Naive B cell (primary cell): ENCODE measurements around the gene C1QTNF1. TPM values are rescaled to one million over a fixed set of nuclear protein-coding genes. Genes with fewer than 3 reads are reported as not detected.
A peak's percentile ranks its signal among the peaks of the same experiment; 100 is the strongest.

Experiments used
- ATAC-seq, 2 donors: fragments of 150-1000 bp; cut with Tn5 transposase; 2 replicates each; pipeline ENCODE4 v1.10.0; 2021; ENCODE audit warnings: low read depth in 2 of 2, mild to moderate bottlenecking in 2 of 2, moderate library complexity in 2 of 2
- DNase-seq: peaks from one replicate; pipeline ENCODE4 v3.0.0; 2022
- H3K27ac Mint-ChIP-seq, 6 donors: one replicate each; pipeline ENCODE4 v1.8.0; 2020 to 2022; ENCODE audit warnings: mild to moderate bottlenecking in 6 of 6, mixed read lengths in 6 of 6, moderate library complexity in 5 of 6, inconsistent platforms in 2 of 6
- H3K27me3 Mint-ChIP-seq, 3 donors: one replicate each; pipeline ENCODE4 v1.8.0; 2021 to 2022; ENCODE audit warnings: mixed read lengths in 3 of 3, mild to moderate bottlenecking in 1 of 3
- H3K36me3 Mint-ChIP-seq, 2 donors: one replicate each; pipeline ENCODE4 v1.8.0; 2020 to 2022; ENCODE audit warnings: mixed read lengths in 2 of 2, inconsistent platforms in 1 of 2, mild to moderate bottlenecking in 1 of 2
- H3K4me1 Mint-ChIP-seq, 3 donors: one replicate each; pipeline ENCODE4 v1.8.0; 2020 to 2022; ENCODE audit warnings: mixed read lengths in 3 of 3, inconsistent platforms in 1 of 3, mild to moderate bottlenecking in 1 of 3, moderate library complexity in 1 of 3
- H3K4me3 Mint-ChIP-seq, 8 donors: one replicate each; pipeline ENCODE4 v1.8.0; 2020 to 2022; ENCODE audit warnings: mild to moderate bottlenecking in 8 of 8, mixed read lengths in 8 of 8, moderate library complexity in 8 of 8, inconsistent platforms in 2 of 8
- H3K9me3 Mint-ChIP-seq, 7 donors: one replicate each; pipeline ENCODE4 v1.8.0; 2020 to 2022; ENCODE audit warnings: mixed read lengths in 7 of 7, mild to moderate bottlenecking in 5 of 7, inconsistent platforms in 2 of 7, moderate library complexity in 1 of 7
- polyA plus RNA-seq, 6 donors: library from polyadenylated mRNA; unstranded; fragments of 300-500 nt; fragmentation: Illumina TruSeq; gene quantifications; one replicate each; pipeline ENCODE4 v1.2.3, GENCODE V29; 2021; ENCODE audit warnings: low read depth in 6 of 6

The C1QTNF1 gene
- polyA plus RNA-seq, 6 donors from 2014 or later, result not detected

DNA sequence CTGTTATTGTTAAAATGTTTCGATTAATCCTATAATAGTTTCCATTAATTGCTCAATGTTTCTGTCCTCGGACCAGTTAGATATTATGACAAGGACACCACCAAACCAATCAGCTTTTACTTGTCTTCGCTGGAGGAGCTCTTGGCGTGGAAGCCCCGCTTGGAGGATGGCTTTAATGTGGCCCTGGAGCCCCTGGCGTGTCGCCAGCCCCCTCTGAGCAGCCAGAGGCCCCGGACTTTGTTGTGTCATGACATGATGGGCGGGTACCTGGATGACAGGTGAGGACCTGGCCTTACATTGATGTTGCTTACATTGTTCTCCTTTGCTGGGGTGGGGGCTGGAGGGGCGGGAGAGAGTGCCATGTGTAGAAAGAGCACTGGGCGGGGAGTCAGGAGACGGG is 53.6 kb downstream of the C1QTNF1 start:
- peaks cover 5 to 21% of the 10 kb centered on the region in 2 donors for H3K36me3 Mint-ChIP-seq
- DNase-seq (no peak), ATAC-seq (no peak)
- H3K27me3 Mint-ChIP-seq, result no peaks in the 10 kb centered on the region
- H3K27ac Mint-ChIP-seq, result no peak overlapping the region
- peak overlapping the region in 2 of 8 donors; percentile 74 to 93 for H3K4me3 Mint-ChIP-seq
- peaks cover 14 to 28% (median 14%) of the 10 kb centered on the region in 3 donors for H3K4me1 Mint-ChIP-seq
- H3K9me3 Mint-ChIP-seq, result no peaks in the 10 kb centered on the region

- Mint-ChIP-seq H3K4me1 (peaks cover 14 to 28% (median 14%) of the 10 kb centered on the region in 3 donors), H3K27ac (peak overlapping the region in 1 of 6 donors; percentile 27), H3K27me3 (no peaks in the 10 kb centered on the region), H3K4me3 (no peak overlapping the region), H3K36me3 (peaks cover 5 to 21% of the 10 kb centered on the region in 2 donors), H3K9me3 (no peaks in the 10 kb centered on the region)
- ATAC-seq, result no peak
- no peak for DNase-seq
Observed at GRCh38 chr17:79078476-79079190, 54.7 kb downstream of the C1QTNF1 start.

DNA sequence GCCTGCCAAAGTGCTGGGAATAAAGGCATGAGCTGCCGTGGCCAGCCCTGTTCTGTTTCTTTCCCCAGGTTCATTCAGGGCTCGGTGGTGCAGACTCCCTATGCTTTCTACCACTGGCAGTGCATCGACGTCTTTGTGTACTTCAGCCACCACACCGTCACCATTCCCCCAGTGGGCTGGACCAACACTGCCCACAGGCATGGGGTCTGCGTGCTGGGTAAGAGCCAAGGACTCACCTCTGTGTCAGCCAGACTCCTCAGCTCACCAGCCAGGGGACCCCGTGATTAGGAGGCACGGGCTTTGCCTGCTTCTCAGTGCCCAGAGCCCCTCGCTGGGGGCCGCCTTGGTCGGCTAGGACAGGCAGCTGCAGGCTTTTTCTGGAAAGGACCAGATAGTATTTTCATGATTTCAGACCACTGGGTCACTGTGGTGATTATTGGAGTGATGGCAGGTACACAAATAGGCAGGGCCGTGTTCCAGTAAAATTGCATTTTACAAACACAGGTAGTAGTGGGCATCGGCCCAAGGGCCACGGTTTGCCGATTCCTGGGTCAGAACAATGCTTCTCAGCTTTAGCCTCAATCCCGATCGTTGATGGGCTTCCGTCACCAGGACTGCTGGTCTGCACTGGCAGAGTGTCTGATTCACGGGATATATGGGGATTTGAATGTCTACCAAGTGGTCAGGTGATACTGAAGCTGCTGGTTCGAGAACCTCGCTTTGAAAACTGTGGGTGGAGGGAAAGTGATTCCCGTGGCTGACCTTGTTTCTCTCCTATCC is 55.6 kb downstream of the C1QTNF1 start:
- H3K36me3 Mint-ChIP-seq, result peaks cover 5 to 21% of the 10 kb centered on the region in 2 donors
- ATAC-seq (no peak), DNase-seq (no peak)
- no peak overlapping the region for H3K4me3 Mint-ChIP-seq
- H3K4me1 Mint-ChIP-seq, result peaks cover 14 to 20% (median 14%) of the 10 kb centered on the region in 3 donors
- no peak overlapping the region for H3K27ac Mint-ChIP-seq
- H3K27me3 Mint-ChIP-seq, result no peaks in the 10 kb centered on the region
- H3K9me3 Mint-ChIP-seq, result no peaks in the 10 kb centered on the region

DNA sequence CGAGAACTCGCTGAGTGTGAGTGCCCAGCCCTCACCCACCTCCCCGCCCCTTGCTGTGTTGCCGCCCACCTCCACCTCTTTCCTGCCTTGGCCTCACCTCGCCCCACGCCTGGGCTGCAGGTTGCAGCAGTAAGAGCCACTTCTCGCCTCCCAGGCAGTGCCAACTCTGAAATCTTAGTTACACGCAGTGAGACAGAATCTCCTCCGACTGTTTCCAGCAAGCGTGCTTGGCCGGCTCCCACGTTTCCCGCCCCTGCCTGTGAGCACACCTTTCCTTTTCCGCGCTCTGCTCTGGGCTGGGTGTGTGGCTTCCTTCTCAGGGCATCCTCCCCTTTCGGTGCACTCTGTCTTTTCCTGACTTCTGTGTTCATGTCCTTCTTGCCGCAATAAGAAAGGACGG is 56.4 kb downstream of the C1QTNF1 start:
- Mint-ChIP-seq H3K9me3 (no peaks in the 10 kb centered on the region), H3K27ac (no peak overlapping the region), H3K27me3 (no peaks in the 10 kb centered on the region), H3K4me1 (peaks cover 10 to 19% (median 11%) of the 10 kb centered on the region in 3 donors), H3K4me3 (no peak overlapping the region), H3K36me3 (peaks cover 5 to 21% of the 10 kb centered on the region in 2 donors)
- ATAC-seq (no peak), DNase-seq (no peak)

- peaks cover 6 to 14% (median 6%) of the 10 kb centered on the region in 3 donors for H3K4me1 Mint-ChIP-seq
- H3K4me3 Mint-ChIP-seq, result no peak overlapping the region
- H3K36me3 Mint-ChIP-seq, result peaks cover 5 to 21% of the 10 kb centered on the region in 2 donors
- H3K27me3 Mint-ChIP-seq, result no peaks in the 10 kb centered on the region
- no peak overlapping the region for H3K27ac Mint-ChIP-seq
- no peaks in the 10 kb centered on the region for H3K9me3 Mint-ChIP-seq
- ATAC-seq, result no peak
- no peak for DNase-seq
Observed at GRCh38 chr17:79080761-79081290, 56.9 kb downstream of the C1QTNF1 start.

GRCh38 chr17:79081571-79082276 is 57.8 kb downstream of the C1QTNF1 start:
- H3K27me3 Mint-ChIP-seq, result no peaks in the 10 kb centered on the region
- no peak overlapping the region for H3K4me3 Mint-ChIP-seq
- peaks cover 5 to 21% of the 10 kb centered on the region in 2 donors for H3K36me3 Mint-ChIP-seq
- peaks cover 0 to 5% (median 3%) of the 10 kb centered on the region in 3 donors for H3K4me1 Mint-ChIP-seq
- H3K27ac Mint-ChIP-seq, result peak overlapping the region in 1 of 6 donors; percentile 63
- no peaks in the 10 kb centered on the region for H3K9me3 Mint-ChIP-seq
- no peak for ATAC-seq
- DNase-seq, result no peak

DNA sequence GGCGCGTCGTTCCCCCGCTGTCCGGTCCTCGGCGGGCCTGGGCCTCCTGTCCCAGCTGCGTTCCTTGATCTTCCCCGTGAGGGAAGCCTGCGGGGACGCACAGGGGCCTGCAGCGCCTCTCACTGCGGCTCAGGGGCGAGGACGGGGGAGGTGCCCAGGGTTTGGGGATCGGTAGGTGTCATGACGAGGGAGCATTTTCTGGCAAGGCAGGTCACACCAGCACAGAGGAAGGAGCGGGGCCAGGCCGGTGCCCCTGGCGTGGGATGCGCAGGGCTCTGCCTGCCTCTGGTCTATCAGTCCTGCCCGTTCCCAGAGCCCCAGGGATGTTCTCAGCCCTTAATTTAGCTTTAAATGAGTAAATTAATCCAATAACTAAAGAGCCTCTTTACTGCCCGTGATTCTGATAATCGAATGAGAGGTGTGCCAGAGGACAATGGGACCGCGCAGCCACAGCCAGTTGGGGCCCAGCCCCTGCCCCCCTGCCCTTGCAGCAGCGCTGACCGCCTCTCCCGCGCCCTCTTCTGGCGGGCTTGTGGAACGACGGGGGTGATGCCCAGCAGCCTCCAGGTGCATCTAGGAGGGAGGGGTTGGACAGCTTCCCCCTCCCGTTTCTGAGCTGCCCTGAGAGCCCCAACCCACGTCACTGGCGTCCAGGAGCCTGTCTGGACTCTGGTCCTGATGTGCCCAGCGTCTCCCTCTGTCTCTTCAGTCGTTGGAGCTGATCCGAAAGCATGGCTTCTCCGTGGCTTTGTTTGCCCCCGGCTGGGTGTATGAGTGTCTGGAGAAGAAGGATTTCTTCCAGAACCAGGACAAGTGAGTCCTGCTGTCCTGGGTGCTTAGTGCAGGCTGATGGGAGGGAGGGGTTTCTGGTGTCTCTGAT is 58.6 kb downstream of the C1QTNF1 start:
- peaks cover 5 to 21% of the 10 kb centered on the region in 2 donors for H3K36me3 Mint-ChIP-seq
- no peak overlapping the region for H3K4me3 Mint-ChIP-seq
- peaks cover 0 to 3% (median 0%) of the 10 kb centered on the region in 3 donors for H3K4me1 Mint-ChIP-seq
- H3K27ac Mint-ChIP-seq, result peak overlapping the region in 1 of 6 donors; percentile 67
- H3K27me3 Mint-ChIP-seq, result no peaks in the 10 kb centered on the region
- ATAC-seq (peak; percentile 42 to 58), DNase-seq (peak; percentile 43)
- H3K9me3 Mint-ChIP-seq, result no peaks in the 10 kb centered on the region

GRCh38 chr17:79083191-79083971 is 59.4 kb downstream of the C1QTNF1 start:
- no peaks in the 10 kb centered on the region for H3K9me3 Mint-ChIP-seq
- no peak overlapping the region for H3K27ac Mint-ChIP-seq
- H3K27me3 Mint-ChIP-seq, result no peaks in the 10 kb centered on the region
- H3K36me3 Mint-ChIP-seq, result peaks cover 5 to 21% of the 10 kb centered on the region in 2 donors
- ATAC-seq (no peak), DNase-seq (no peak)
- H3K4me1 Mint-ChIP-seq, result peaks cover 0 to 3% (median 0%) of the 10 kb centered on the region in 3 donors
- H3K4me3 Mint-ChIP-seq, result no peak overlapping the region

- no peak for ATAC-seq
- H3K27ac Mint-ChIP-seq, result no peak overlapping the region
- no peaks in the 10 kb centered on the region for H3K9me3 Mint-ChIP-seq
- H3K4me1 Mint-ChIP-seq, result peaks cover 0 to 4% (median 3%) of the 10 kb centered on the region in 3 donors
- peaks cover 5 to 21% of the 10 kb centered on the region in 2 donors for H3K36me3 Mint-ChIP-seq
- no peak for DNase-seq
- no peaks in the 10 kb centered on the region for H3K27me3 Mint-ChIP-seq
- H3K4me3 Mint-ChIP-seq, result no peak overlapping the region
Observed at GRCh38 chr17:79084291-79085153, 60.6 kb downstream of the C1QTNF1 start.

DNA sequence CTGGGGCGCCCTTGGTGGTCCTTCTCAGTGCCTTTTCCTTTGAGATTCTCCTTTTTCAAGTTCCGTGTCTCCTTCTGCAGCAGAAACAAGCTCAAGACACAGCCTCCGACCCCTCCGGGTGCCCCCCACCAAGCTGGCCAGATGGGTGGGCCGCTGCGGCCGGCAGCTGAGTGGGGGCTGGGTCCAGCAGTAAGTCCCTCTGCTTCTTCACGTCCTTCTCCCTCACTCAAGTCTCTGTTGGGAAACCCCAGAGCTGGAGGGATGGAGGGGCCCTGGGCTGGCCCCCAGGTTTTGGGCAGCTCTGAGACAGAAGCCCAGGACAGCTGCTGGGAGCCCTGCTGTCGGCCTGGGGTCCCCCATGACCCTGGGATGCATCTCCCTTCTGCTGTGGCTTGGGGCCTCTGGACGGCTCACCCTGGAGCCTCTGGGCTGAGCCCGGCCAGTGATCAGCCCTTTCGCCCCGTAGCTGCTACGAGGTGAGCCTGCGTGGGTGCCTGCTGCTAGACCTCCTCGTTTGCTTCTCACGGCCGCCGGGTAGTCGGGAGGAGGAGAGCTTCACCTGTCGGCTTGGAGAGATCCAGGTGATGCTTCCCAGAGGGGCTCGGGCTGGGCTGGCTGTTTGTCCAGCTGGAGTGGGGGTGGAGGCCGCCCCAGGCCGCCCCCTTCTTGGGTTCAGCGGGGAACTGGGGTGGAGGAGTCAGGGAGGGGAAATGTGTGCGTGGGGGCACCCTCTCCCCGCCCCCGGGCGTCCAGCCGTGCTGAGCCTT is 61.4 kb downstream of the C1QTNF1 start:
- no peak overlapping the region for H3K27ac Mint-ChIP-seq
- H3K4me3 Mint-ChIP-seq, result no peak overlapping the region
- ATAC-seq (no peak), DNase-seq (no peak)
- H3K9me3 Mint-ChIP-seq, result no peaks in the 10 kb centered on the region
- peaks cover 0 to 4% (median 3%) of the 10 kb centered on the region in 3 donors for H3K4me1 Mint-ChIP-seq
- H3K27me3 Mint-ChIP-seq, result no peaks in the 10 kb centered on the region
- peaks cover 4 to 13% of the 10 kb centered on the region in 2 donors for H3K36me3 Mint-ChIP-seq
